Gastroesophageal sphincter (tissue), 4 donors: Measurements from ENCODE around the gene CABLES2. TPM values are rescaled to one million over a fixed set of nuclear protein-coding genes. Genes with fewer than 3 reads are reported as not detected.
A peak's percentile ranks its signal among the peaks of the same experiment; 100 is the strongest.

Source experiments
- ATAC-seq: fragments of 150-250 bp; one replicate; pipeline ENCODE4 v1.9.1; 2016; ENCODE audit warnings: mild to moderate bottlenecking, moderate library complexity
- H3K27ac ChIP-seq, 4 donors: fragments of 200-600 bp; sonication (generic) in 3 of 4; 1 replicate in 3 of 4; 2 replicates in 1 of 4; pipeline ENCODE4 v1.5.1; 2016 to 2019
- H3K27me3 ChIP-seq: fragments of 200-600 bp; sonication (generic); one replicate; pipeline ENCODE4 v1.5.1; 2019
- H3K36me3 ChIP-seq, 2 donors: fragments of 200-600 bp; sonication (generic); one replicate each; pipeline ENCODE4 v1.5.1; 2019; ENCODE audit warnings: control low read depth in 1 of 2
- H3K4me1 ChIP-seq, 3 donors: fragments of 200-600 bp; sonication (generic); 1 replicate in 2 of 3; 2 replicates in 1 of 3; pipeline ENCODE4 v1.5.1; 2016 to 2019; ENCODE audit warnings: control low read depth in 2 of 3
- H3K4me3 ChIP-seq, 2 donors: fragments of 200-600 bp; sonication (generic); one replicate each; pipeline ENCODE4 v1.5.1; 2019; ENCODE audit warnings: mild to moderate bottlenecking in 1 of 2, moderate library complexity in 1 of 2
- H3K9me3 ChIP-seq, 3 donors: fragments of 200-600 bp; sonication (generic); one replicate each; pipeline ENCODE4 v1.5.1; 2017 to 2019; ENCODE audit warnings: control low read depth in 2 of 3
- EP300 ChIP-seq: sonication (generic); formaldehyde crosslinking; IDR thresholded peaks from one replicate; pipeline ENCODE4 v1.6.1; 2017; ENCODE audit warnings: antibody characterized with exemption, mild to moderate bottlenecking
- POLR2A ChIP-seq, 2 donors: fragments of 450-650 bp; IDR thresholded peaks; one replicate each; pipeline ENCODE4 v1.6.1; 2017; ENCODE audit warnings: antibody characterized with exemption in 2 of 2, mild to moderate bottlenecking in 2 of 2, moderate library complexity in 1 of 2
- POLR2AphosphoS5 ChIP-seq: sonication (generic); formaldehyde crosslinking; IDR thresholded peaks from one replicate; pipeline ENCODE4 v1.6.1; 2017; ENCODE audit warnings: antibody characterized with exemption
- WGBS, 2 donors: methylation state at CpG; one replicate each; pipeline ENCODE4 v1.1.5; 2018; ENCODE audit warnings: low coverage in 1 of 2; 5-methylcytosine and 5-hydroxymethylcytosine counted together
- total RNA-seq, 4 donors: library from RNA; depleted of rRNA; stranded (reverse); fragments of >200 nt; gene quantifications; one replicate each; pipeline ENCODE4 v1.1.0, GENCODE V29; 2016
- TF ChIP-seq, protein P1 (sequence below), 4 experiments: fragments of 200-600 bp in 2 of 4; fragments of 450-650 bp in 2 of 4; sonication (generic) in 1 of 4; IDR thresholded peaks; one replicate each; pipeline ENCODE4 v1.5.1; 2017 to 2019; ENCODE audit warnings: antibody characterized with exemption in 4 of 4, mild to moderate bottlenecking in 2 of 4, moderate library complexity in 2 of 4

Gene CABLES2
- total RNA-seq, 4 donors from 2014 or later: 2.7 to 9.8 (median 3.8) TPM

DNA sequence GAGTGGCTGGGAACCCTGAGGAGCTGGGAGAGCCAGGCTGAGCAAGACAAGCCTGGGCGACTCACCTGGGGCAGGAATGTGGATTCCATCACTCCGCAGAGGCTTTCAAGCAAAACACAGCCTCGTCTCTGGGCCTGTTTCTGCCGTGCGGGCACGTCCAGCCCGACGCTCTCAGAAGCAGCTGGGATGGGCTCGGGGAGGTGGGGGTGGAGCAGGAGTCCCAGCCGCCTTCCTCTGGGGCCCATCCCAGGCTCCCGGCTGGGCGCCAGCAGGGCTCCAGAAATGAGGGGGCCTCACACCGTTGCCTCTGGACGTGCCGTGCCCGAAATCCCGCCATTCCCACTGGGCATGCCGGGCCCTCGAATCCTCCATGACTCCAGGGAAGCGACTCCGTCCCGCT lies 28.9 kb downstream of the CABLES2 start:
- ATAC-seq: no peak
- TF ChIP-seq, protein P1, sequence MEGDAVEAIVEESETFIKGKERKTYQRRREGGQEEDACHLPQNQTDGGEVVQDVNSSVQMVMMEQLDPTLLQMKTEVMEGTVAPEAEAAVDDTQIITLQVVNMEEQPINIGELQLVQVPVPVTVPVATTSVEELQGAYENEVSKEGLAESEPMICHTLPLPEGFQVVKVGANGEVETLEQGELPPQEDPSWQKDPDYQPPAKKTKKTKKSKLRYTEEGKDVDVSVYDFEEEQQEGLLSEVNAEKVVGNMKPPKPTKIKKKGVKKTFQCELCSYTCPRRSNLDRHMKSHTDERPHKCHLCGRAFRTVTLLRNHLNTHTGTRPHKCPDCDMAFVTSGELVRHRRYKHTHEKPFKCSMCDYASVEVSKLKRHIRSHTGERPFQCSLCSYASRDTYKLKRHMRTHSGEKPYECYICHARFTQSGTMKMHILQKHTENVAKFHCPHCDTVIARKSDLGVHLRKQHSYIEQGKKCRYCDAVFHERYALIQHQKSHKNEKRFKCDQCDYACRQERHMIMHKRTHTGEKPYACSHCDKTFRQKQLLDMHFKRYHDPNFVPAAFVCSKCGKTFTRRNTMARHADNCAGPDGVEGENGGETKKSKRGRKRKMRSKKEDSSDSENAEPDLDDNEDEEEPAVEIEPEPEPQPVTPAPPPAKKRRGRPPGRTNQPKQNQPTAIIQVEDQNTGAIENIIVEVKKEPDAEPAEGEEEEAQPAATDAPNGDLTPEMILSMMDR (IDR thresholded peaks at IDR 0.05): no peak
- no peak for TF ChIP-seq POLR2A (IDR thresholded peaks at IDR 0.05)
- TF ChIP-seq POLR2AphosphoS5: no peak
- no peak for TF ChIP-seq EP300
- Histone ChIP-seq H3K27me3 (no peaks in the 10 kb centered on the region), H3K4me1 (peaks cover 5 to 81% (median 47%) of the 10 kb centered on the region in 3 donors), H3K9me3 (no peaks in the 10 kb centered on the region), H3K27ac (peak overlapping the region in 3 of 4 donors; percentile 82 to 90 (median 85)), H3K36me3 (no peaks in the 10 kb centered on the region), H3K4me3 (no peak overlapping the region)
- WGBS, 2 donors: 60 to 80% methylated on average over 2 of the region's 22 CpGs

DNA sequence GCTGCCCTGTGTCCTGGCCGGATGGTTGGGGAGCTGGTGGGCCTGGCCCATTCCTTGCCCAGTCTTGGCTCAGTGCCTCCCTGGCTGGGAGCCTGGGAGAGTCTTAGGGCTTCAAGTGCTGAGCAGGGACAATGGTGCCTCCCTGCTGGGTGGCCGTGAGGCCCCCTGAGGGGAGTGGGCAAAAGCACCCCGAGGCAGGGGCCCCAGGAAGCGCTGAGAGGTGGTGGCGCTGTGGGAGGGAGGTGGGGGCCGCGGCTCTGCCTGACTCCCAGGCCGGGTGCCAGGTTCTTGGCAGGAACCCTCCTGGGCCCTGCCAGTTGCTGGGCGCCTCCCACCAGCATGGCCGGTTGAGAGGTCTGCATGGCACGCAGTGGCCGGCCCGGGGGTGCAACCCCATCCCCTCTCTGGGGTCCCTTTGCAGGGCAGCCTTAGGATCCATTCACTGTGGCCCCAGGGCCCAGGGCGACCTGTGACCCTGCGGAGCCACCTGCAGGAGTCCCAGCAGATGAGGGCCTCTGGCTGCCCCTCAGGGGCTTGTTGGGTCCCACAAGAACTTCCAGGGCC lies 29.4 kb downstream of the CABLES2 start:
- H3K27me3 ChIP-seq: no peaks in the 10 kb centered on the region
- peak overlapping the region in 3 of 4 donors; percentile 82 to 90 (median 85) for H3K27ac ChIP-seq
- no CpG with 5 or more reads among the region's 15 CpGs for WGBS, 2 donors
- H3K36me3 ChIP-seq: no peaks in the 10 kb centered on the region
- no peak for TF ChIP-seq POLR2AphosphoS5
- TF ChIP-seq, protein P1 (IDR thresholded peaks at IDR 0.05): no peak
- no peak for TF ChIP-seq POLR2A (IDR thresholded peaks at IDR 0.05)
- TF ChIP-seq EP300: no peak
- H3K4me3 ChIP-seq: no peak overlapping the region
- no peak for ATAC-seq
- H3K9me3 ChIP-seq: no peaks in the 10 kb centered on the region
- H3K4me1 ChIP-seq: peaks cover 5 to 80% (median 47%) of the 10 kb centered on the region in 3 donors

- Histone ChIP-seq H3K27ac (peak overlapping the region; percentile 34 to 90 (median 84)), H3K4me1 (peaks cover 5 to 81% (median 43%) of the 10 kb centered on the region in 3 donors), H3K4me3 (no peak overlapping the region), H3K9me3 (no peaks in the 10 kb centered on the region), H3K27me3 (no peaks in the 10 kb centered on the region), H3K36me3 (no peaks in the 10 kb centered on the region)
- 43 to 44% methylated on average over 8 of the region's 17 CpGs for WGBS, 2 donors
- TF ChIP-seq EP300: no peak
- TF ChIP-seq POLR2A (IDR thresholded peaks at IDR 0.05): no peak
- no peak for TF ChIP-seq POLR2AphosphoS5
- TF ChIP-seq, protein P1 (IDR thresholded peaks at IDR 0.05): no peak
- no peak for ATAC-seq
Measured at GRCh38 chr20:62377064-62377461, 30.0 kb downstream of the CABLES2 start.

- H3K4me1 ChIP-seq: peaks cover 5 to 88% (median 48%) of the 10 kb centered on the region in 3 donors
- TF ChIP-seq EP300: no peak
- no peak for TF ChIP-seq POLR2A (IDR thresholded peaks at IDR 0.05)
- TF ChIP-seq, protein P1 (IDR thresholded peaks at IDR 0.05): peak in 3 of 4 experiments; percentile 79 to 90 (median 86)
- peak; percentile 50 for TF ChIP-seq POLR2AphosphoS5
- H3K27me3 ChIP-seq: no peaks in the 10 kb centered on the region
- WGBS, 2 donors: 0% methylated on average over 1 of the region's 26 CpGs; no CpG with 5 or more reads in 1 of the 2 donors
- H3K36me3 ChIP-seq: no peaks in the 10 kb centered on the region
- no peak overlapping the region for H3K4me3 ChIP-seq
- peak overlapping the region; percentile 46 to 90 (median 84) for H3K27ac ChIP-seq
- no peaks in the 10 kb centered on the region for H3K9me3 ChIP-seq
- ATAC-seq: peak; percentile 64
Measured at GRCh38 chr20:62376112-62377063, 30.7 kb downstream of the CABLES2 start.
